PC-9 (cell line): ENCODE measurements around the gene AK8.

ENCODE experiments used
- CTCF ChIP-seq: fragments of 200-600 bp; sonication (generic); conservative IDR thresholded peaks from 2 replicates; pipeline ENCODE4 v1.6.1; 2017; ENCODE audit warnings: mixed run types, antibody characterized with exemption, mild to moderate bottlenecking, moderate library complexity
- EZH2 ChIP-seq: fragments of 200-600 bp; sonication (generic); IDR thresholded peaks from 2 replicates; pipeline ENCODE4 v1.8.0; 2017; ENCODE audit warnings: antibody characterized with exemption, low read depth

DNA sequence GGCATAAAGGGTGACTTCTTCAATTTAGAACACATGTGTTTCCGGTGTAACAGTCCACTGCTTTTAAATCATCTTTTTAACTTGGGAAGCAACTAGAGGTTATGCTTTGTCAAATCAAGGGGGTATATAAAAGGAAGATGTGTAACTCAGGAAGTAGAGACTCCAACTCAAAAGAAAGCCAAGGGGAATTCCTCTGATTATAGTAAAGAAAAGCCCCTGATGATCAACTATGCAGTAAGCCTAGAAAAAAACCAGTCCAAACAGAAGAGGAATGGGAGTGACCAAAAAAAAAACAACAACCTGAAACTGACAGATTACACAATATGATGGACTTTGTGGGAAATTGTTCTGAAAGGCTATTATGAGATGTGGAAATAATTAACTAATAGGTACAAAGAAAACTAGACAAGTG, 90.3 kb downstream of the AK8 start:
- TF ChIP-seq CTCF (no peak), EZH2 (no peak)
